GM12892 (cell line): Measurements from ENCODE around the gene SHB.

Experiments
- POLR2A ChIP-seq: IDR thresholded peaks from 2 replicates; pipeline ENCODE4 v1.6.1; 2011; ENCODE audit warnings: low read depth, low read length, control low read depth
- POLR2AphosphoS5 ChIP-seq: IDR thresholded peaks from 2 replicates; pipeline ENCODE4 v1.6.1; 2011; ENCODE audit warnings: low read depth, low read length, control low read depth
- TAF1 ChIP-seq: IDR thresholded peaks from 2 replicates; pipeline ENCODE4 v1.6.1; 2011; ENCODE audit warnings: low read depth, mild to moderate bottlenecking, control low read depth, low read length, borderline replicate concordance

DNA sequence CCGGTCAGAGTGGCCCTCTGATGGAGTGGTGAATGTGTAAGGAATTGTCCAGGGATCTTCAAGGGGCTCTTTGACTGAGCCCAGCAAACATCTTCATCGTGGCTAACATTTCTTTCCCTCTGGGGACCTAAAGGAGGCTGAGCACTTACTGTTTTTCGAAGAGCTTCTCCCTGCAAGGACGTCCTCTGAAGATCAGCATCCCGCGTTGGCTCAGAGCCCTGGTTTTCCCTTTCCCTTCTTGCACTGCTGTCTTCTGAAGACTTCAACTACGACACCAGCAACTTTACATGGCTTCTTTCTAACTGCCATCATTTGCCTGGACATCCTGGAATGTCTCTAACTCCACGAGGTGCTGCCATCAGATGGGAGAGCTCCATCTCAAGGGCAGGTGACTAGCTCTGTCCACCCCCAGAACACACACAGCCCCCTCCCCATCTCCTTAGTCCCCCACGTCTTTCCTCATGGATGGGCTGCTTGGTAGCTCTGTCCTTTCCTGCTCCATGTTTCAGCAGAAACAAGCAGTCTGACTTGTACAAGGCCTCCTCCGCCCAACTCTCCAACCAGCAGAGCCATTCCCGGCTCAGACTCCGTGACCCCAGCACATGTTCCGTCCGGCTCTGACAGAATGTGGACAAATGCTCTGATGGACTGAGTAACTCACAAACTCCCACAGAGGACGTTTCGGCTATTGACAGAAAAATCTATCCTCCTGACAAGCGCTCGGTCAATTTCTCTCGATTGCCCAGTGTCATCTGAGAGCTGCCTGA is 17.1 kb downstream of the SHB start:
- TF ChIP-seq POLR2AphosphoS5 (no peak), TAF1 (no peak), POLR2A (no peak)
